DND-41 (cell line): ENCODE data around the gene IL1RL1.

Experiments used
- ATAC-seq: fragments of 200-7000 bp; cut with Tn5 transposase; 3 replicates; pipeline ENCODE4 v1.9.1; 2021; ENCODE audit warnings: low read depth; ENCODE audit not compliant: insufficient read depth
- DNase-seq: peaks from one replicate; pipeline ENCODE4 v3.0.0-alpha.2; 2020
- H2AFZ ChIP-seq: 2 replicates; pipeline ENCODE4 v1.6.0; 2012; ENCODE audit warnings: low read depth, low read length
- H3K27ac ChIP-seq: 2 replicates; pipeline ENCODE4 v1.5.1; 2012; ENCODE audit warnings: low read length, inconsistent platforms
- H3K27me3 ChIP-seq: fragments of 200-600 bp; sonication (generic); 2 replicates; pipeline ENCODE4 v1.6.0; 2012; ENCODE audit warnings: low read length, mild to moderate bottlenecking, inconsistent platforms; ENCODE audit not compliant: insufficient read depth, poor library complexity
- H3K36me3 ChIP-seq: 2 replicates; pipeline ENCODE4 v1.5.1; 2012; ENCODE audit warnings: low read length, inconsistent platforms; ENCODE audit not compliant: insufficient read depth
- H3K4me1 ChIP-seq: 2 replicates; pipeline ENCODE4 v1.5.1; 2012; ENCODE audit warnings: mild to moderate bottlenecking, low read length; ENCODE audit not compliant: insufficient read depth
- H3K4me2 ChIP-seq: 2 replicates; pipeline ENCODE4 v1.6.0; 2012; ENCODE audit warnings: mild to moderate bottlenecking, moderate library complexity, low read length, inconsistent platforms; ENCODE audit not compliant: insufficient read depth
- H3K4me3 ChIP-seq, 2 experiments: fragments of 200-600 bp in 1 of 2; shearing (Covaris generic) in 1 of 2; 2 replicates each; pipeline ENCODE4 v1.5.1; 2012 to 2016; ENCODE audit warnings: inconsistent platforms in 2 of 2, low read length in 2 of 2, mild to moderate bottlenecking in 2 of 2, low read depth in 1 of 2, moderate library complexity in 1 of 2
- H3K79me2 ChIP-seq: 2 replicates; pipeline ENCODE4 v1.6.0; 2012; ENCODE audit warnings: low read length, inconsistent platforms; ENCODE audit not compliant: insufficient read depth
- H3K9ac ChIP-seq: 2 replicates; pipeline ENCODE4 v1.6.0; 2012; ENCODE audit warnings: low read depth, mild to moderate bottlenecking, inconsistent platforms, low read length, moderate library complexity
- H3K9me3 ChIP-seq: 2 replicates; pipeline ENCODE4 v1.5.1; 2012; ENCODE audit warnings: low read length, moderate library complexity, mild to moderate bottlenecking, inconsistent platforms; ENCODE audit not compliant: insufficient read depth, severe bottlenecking
- H4K20me1 ChIP-seq: 2 replicates; pipeline ENCODE4 v1.6.0; 2012; ENCODE audit warnings: low read length; ENCODE audit not compliant: insufficient read depth
- CTCF ChIP-seq: IDR thresholded peaks from 2 replicates; pipeline ENCODE4 v1.5.1; 2012; ENCODE audit warnings: borderline replicate concordance, low read length, moderate library complexity, mild to moderate bottlenecking; ENCODE audit not compliant: poor library complexity, severe bottlenecking; ENCODE audit errors: extremely low read depth
- EZH2 ChIP-seq: IDR thresholded peaks from 3 replicates; pipeline ENCODE4 v1.6.1; 2012; ENCODE audit warnings: borderline replicate concordance, low read depth, mild to moderate bottlenecking, moderate library complexity, low read length, inconsistent platforms; ENCODE audit not compliant: severe bottlenecking

The IL1RL1 gene

GRCh38 chr2:102361632-102362241 is 50.4 kb downstream of the IL1RL1 start:
- ATAC-seq (no peak), DNase-seq (no peak)
- Histone ChIP-seq H3K9ac (no peak overlapping the region), H3K27me3 (peaks cover 17% of the 10 kb centered on the region), H3K27ac (no peak overlapping the region), H4K20me1 (no peaks in the 10 kb centered on the region), H2AFZ (no peak overlapping the region), H3K79me2 (no peaks in the 10 kb centered on the region), H3K4me2 (no peak overlapping the region), H3K9me3 (peaks cover 14% of the 10 kb centered on the region), H3K4me1 (no peaks in the 10 kb centered on the region), H3K36me3 (no peaks in the 10 kb centered on the region), H3K4me3 (no peak overlapping the region)
- TF ChIP-seq CTCF, result no peak
- TF ChIP-seq EZH2, result no peak

GRCh38 chr2:102365763-102366162 is 54.4 kb downstream of the IL1RL1 start:
- Histone ChIP-seq H3K4me1 (no peaks in the 10 kb centered on the region), H2AFZ (no peak overlapping the region), H4K20me1 (no peaks in the 10 kb centered on the region), H3K9ac (no peak overlapping the region), H3K4me3 (no peak overlapping the region), H3K4me2 (no peak overlapping the region), H3K27me3 (peaks cover 4% of the 10 kb centered on the region), H3K9me3 (peaks cover 14% of the 10 kb centered on the region), H3K27ac (no peak overlapping the region), H3K36me3 (no peaks in the 10 kb centered on the region), H3K79me2 (no peaks in the 10 kb centered on the region)
- no peak for ATAC-seq
- no peak for DNase-seq
- TF ChIP-seq EZH2 (no peak), CTCF (no peak)

GRCh38 chr2:102366406-102367112 is 55.2 kb downstream of the IL1RL1 start:
- Histone ChIP-seq H3K27ac (no peak overlapping the region), H3K4me1 (no peaks in the 10 kb centered on the region), H3K79me2 (no peaks in the 10 kb centered on the region), H3K4me3 (no peak overlapping the region), H3K4me2 (no peak overlapping the region), H2AFZ (no peak overlapping the region), H3K9me3 (peaks cover 14% of the 10 kb centered on the region), H3K9ac (no peak overlapping the region), H3K36me3 (no peaks in the 10 kb centered on the region), H3K27me3 (peaks cover 4% of the 10 kb centered on the region), H4K20me1 (no peaks in the 10 kb centered on the region)
- TF ChIP-seq CTCF (no peak), EZH2 (no peak)
- no peak for ATAC-seq
- no peak for DNase-seq
